OCI-LY7 (cell line): ENCODE measurements around the gene GOLGA8R.
"Not testable (repeated sequence)": the region's sequence is repeated elsewhere in the genome, so short reads cannot be mapped to it uniquely, and the experiment has no call there.

Source experiments
- EZH2phosphoT487 ChIP-seq: fragments of 200-600 bp; sonication (generic); IDR thresholded peaks from 2 replicates; pipeline ENCODE4 v1.6.1; 2018; ENCODE audit warnings: low read depth, borderline replicate concordance, mild to moderate bottlenecking, mixed run types, antibody characterized with exemption, low read length, moderate library complexity, mixed read lengths
- TF ChIP-seq, protein P1 (sequence below): fragments of 200-600 bp; sonication (generic); conservative IDR thresholded peaks from 2 replicates; pipeline ENCODE4 v1.5.1; 2014; ENCODE audit warnings: mild to moderate bottlenecking, antibody characterized with exemption, low read length, moderate library complexity, mixed read lengths

DNA sequence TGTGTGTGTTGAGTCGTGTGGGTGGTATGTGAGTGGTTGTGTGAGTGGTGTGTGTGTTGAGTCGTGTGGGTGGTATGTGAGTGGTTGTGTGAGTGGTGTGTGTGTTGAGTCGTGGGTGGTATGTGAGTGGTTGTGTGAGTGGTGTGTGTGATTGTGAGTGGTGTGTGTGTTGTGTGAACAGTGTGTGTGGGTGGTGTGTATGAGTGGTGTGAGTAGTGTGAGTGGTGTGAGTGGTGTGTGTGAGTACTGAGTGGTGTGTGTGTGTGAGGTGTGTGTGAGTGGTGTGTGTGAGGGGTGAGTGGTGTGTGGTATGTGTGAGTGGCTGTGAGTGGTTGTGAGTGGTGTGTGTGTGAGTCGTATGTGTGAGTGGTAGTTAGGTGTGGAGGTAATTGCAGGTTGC is 38.2 kb downstream of the GOLGA8R start:
- TF ChIP-seq, protein P1, sequence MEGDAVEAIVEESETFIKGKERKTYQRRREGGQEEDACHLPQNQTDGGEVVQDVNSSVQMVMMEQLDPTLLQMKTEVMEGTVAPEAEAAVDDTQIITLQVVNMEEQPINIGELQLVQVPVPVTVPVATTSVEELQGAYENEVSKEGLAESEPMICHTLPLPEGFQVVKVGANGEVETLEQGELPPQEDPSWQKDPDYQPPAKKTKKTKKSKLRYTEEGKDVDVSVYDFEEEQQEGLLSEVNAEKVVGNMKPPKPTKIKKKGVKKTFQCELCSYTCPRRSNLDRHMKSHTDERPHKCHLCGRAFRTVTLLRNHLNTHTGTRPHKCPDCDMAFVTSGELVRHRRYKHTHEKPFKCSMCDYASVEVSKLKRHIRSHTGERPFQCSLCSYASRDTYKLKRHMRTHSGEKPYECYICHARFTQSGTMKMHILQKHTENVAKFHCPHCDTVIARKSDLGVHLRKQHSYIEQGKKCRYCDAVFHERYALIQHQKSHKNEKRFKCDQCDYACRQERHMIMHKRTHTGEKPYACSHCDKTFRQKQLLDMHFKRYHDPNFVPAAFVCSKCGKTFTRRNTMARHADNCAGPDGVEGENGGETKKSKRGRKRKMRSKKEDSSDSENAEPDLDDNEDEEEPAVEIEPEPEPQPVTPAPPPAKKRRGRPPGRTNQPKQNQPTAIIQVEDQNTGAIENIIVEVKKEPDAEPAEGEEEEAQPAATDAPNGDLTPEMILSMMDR, result not testable (repeated sequence)
- not testable (repeated sequence) for TF ChIP-seq EZH2phosphoT487
